ENCODE data around the gene MRPL51.
A peak's percentile ranks its signal among the peaks of the same experiment; 100 is the strongest.
"Not testable (repeated sequence)": the region's sequence is repeated elsewhere in the genome, so short reads cannot be mapped to it uniquely, and the experiment has no call there.

The MRPL51 gene

DNA sequence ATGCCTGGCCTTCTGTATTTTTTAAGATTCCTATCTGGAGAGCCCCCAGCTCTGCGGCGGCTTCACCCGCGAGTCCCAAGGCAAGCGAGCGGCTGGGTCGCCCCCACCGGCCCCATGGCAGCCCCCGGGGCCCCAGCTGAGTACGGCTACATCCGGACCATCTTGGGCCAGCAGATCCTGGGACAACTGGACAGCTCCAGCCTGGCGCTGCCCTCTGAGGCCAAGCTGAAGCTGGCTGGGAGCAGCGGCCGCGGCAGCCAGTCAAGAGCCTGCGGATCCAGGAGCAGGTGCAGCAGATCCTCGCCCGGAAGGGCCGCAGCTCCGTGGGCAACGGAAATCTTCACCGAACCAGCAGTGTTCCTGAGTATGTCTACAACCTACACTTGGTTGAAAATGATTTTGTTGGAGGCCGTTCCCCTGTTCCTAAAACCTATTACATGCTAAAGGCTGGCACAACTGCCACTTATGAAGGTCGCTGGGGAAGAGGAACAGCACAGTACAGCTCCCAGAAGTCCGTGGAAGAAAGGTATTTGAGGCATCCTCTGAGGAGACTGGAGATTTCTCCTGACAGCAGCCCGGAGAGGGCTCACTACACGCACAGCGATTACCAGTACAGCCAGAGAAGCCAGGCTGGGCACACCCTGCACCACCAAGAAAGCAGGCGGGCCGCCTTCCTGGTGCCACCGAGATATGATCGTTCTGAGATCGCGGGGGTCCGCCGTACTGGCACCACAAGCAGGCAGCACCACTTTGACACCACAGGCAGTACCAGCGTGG, 15.3 kb downstream of the MRPL51 start:
- not testable (repeated sequence) for DNase-seq

DNA sequence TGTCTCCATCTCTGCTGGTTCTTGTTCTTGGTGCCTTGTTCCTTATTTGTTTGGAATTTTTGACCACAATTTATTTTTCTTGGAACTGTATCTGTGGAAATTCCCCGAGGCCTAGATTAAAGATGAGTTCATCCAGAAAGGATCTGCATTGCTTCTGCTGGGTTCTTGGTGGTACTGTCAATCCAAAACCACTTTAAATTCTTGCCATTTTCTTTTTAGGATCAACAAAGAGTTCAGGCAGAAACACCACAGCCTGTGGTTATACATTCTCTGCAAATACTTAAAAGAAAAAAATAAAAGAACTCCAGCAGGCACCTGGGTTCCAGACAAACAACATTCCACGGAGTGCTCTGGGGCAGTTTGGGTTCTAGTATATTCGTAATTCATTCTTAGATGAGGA, 16.6 kb downstream of the MRPL51 start:
- DNase-seq = no peak

DNA sequence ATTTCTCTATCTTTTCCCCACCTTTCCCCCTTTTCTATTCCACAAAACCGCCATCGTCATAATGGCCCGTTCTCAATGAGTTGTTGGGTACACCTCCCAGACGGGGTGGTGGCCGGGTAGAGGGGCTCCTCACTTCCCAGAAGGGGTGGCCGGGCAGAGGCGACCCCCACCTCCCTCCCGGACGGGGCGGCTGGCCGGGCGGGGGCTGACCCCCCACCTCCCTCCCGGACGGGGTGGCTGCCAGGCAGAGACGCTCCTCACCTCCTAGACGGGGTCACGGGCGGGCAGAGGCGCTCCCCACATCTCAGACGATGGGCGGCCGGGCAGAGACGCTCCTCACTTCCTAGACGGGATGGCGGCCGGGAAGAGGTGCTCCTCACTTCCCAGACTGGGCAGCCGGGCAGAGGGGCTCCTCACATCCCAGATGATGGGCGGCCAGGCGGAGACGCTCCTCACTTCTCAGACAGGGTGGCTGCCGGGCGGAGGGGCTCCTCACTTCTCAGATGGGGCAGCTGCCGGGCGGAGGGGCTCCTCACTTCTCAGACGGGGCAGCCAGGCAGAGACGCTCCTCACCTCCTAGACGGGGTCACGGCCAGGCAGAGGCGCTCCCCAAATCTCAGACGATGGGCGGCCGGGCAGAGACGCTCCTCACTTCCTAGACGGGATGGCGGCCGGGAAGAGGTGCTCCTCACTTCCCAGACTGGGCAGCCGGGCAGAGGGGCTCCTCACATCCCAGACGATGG, 17.7 kb downstream of the MRPL51 start:
- DNase-seq = not testable (repeated sequence)

DNA sequence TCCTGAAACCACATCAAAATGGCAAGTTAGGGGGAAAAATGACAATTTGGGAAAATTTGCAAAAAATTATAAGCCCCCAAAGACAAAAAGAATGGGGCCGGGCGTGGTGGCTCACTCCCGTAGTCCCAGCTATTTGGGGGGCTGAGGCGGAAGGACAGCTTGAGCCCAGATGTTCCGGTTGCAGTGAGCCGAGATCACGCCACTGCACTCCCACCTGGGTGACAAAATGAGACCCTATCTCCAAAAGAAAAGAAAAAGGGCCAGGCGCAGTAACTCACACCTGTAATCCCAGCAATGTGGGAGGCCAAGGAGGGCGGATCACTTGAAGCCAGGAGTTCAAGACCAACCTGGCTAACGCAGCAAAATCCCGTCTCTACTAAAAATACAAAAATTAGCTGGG, 20.6 kb downstream of the MRPL51 start:
- DNase-seq = no peak

DNA sequence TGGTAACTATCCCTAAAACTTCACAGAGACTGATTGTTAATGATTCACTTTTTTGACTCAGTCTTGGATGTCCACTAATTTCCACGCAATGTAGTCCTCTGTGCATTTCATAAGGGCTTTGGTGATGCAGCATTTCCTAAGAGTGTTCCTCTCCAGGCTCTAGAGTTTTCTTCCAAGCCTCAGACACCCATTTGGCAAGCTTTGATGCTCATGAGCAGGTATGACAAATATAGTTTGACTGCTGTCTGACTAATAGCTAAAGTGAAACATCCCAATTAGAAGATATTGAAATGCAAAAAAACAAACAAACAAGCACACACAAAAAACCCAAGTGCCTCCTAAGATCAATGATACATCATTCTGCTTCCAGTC, 21.1 kb downstream of the MRPL51 start:
- DNase-seq = no peak

DNA sequence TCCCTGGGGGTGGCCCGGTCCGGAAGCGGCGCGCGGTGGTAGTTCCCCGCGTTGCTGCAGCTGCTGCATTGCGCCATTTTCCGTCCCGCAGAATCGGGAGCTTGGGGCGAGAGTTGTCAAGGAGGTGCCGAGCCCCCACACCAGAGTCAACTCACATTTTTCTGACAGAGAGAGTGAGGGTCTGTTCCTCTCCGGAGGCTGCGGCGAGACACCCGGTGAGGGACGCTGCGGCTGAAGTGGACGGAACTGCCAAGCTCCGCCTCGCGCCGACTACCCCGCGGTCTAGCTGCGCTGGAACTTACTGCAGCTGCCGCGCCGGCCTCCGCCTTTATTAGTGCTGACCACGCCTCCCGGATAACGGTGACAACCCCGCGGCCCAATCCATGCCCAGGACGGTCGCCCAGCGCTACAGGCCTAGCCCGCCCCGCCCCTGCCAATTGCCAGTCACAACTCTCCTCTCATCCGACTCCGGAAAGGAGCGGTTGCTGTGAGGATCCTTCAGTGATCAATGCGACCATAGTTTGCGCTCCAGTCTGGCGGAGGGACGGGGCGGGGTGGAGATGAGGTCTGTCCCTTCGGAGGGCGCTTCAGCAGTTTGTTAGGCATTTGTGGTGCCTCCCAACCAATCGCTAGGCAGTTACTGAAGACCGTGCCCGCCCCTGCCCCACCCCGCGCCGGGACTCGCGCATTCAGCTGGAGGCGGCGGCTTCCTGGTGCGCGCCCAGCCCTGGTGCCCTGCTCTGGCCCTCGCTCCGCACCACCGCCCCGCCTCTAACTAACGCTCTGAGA, 22.5 kb downstream of the MRPL51 start, which contains the start of gene VAMP1:
Gene VAMP1, minus strand, starts transcription at position 303 of the 789 bp plus-strand sequence. Its CDS starts 146 bp downstream, at position 157.
- peak; percentile 97 for DNase-seq

DNA sequence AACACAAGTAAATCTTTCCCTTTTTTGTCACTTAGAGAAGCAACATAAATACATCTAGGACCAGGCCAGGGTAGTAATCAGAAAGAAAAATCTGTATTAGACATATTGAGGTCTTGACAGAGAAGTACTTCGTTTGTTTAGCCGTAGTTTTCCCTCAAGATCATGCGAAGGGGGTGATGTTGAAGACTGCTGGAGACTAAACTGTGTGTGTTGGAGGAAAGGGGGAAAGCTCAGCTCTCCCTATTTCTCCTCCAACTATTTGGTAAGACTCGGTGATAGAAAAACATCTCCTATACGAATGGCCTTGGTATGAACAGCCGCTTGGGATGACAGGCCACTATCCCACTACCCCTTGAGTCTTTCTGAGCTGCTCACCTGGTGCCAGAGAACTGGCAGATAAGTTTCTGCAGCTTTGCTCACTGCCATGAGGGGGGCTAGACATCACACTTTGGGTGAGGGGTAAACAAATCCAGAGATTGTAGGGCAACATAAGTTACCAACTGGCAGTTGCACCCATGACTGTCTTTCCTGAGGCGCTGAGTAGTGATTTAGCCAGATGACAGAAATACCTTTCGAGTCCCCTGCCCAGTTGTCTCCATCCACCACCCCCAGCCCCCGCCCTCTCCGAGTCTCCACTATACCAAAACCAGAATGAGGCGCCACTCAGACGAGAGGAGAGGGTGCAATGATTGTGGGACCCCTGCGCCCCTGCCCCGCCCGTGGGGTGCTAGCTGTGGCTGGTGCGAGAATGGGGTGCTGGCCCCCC, 23.3 kb downstream of the MRPL51 start:
- no peak for DNase-seq

DNA sequence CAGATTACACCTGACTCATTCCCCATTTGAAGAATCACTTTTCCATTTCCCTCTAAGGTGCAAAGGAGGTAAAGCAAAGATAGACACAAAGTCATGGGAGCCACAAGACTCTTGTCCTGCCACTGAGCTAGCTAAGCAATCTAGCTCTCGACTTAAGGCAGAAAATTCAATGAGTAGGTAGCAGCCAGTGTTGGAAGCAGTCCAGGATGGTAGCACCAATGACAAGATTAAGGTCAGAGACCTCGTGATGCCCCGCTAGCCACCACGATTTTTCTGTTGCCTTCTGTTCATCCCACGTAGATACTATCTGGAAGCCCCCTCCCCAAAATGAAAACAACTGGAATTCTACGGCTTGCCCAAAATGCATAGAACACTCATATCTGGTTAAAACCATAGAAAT, 24.0 kb downstream of the MRPL51 start:
- no peak for DNase-seq

DNA sequence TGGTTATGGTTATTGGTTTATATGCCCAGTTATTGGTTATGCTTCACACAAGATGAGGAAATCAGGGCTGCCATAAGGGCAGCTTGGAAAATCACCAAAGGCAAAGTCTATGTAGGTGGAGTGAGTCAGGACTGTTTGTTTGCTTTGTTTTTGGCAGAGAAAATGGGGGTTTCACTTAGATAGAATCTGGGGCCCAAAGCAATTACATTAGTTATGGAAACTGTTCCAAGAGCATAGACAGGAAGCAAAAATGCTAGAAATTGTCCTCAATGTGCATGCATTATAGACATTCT, 24.8 kb downstream of the MRPL51 start:
- no peak for DNase-seq

DNA sequence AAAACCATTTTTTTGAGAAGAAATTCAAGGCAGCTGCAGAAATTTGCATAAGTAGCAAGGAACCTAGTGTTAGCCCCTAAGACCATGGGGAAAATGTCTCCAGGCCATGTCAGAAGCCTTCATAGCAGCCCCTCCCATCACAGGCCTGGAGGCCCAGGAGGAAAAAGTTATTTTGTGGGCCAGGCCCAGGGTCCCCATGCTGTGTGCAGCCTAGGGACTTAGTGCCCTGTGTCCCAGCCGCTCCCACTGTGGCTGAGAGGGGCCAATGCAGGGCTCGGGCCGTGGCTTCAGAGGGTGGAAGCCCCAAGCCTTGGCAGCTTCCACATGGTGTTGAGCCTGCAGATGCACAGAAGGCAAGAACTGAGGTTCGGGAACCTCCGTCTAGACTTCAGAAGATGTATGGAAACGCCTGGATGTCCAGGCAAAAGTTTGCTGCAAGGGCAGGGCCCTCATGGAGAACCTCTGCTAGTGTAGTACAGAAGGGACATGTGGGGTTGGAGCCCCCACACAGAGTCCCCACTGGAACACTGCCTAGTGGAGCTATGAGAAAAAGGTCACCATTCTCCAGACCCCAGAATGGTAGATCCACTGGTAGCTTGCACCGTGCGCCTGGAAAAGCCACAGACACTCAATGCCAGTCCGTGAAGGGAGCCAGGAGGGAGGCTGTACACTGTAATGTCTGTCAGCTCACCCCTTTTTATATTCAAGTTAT, 25.3 kb downstream of the MRPL51 start:
- not testable (repeated sequence) for DNase-seq

DNA sequence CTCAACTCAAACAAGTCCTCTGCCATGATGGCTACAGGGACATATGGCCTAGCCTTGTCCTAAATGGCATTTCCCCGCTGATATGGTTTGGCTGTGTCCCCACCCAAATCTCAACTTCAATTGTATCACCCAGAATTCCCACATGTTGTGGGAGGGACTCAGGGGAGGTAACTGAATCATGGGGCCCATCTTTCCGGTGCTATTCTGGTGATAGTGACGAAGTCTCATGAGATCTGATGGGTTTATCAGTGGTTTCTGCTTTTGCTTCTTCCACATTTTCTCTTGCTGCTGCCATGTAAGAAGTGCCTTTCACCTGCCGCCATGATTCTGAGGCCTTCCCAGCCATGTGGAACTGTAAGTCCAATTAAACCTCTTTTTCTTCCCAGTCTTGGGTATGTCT, 26.3 kb downstream of the MRPL51 start:
- not testable (repeated sequence) for DNase-seq

DNA sequence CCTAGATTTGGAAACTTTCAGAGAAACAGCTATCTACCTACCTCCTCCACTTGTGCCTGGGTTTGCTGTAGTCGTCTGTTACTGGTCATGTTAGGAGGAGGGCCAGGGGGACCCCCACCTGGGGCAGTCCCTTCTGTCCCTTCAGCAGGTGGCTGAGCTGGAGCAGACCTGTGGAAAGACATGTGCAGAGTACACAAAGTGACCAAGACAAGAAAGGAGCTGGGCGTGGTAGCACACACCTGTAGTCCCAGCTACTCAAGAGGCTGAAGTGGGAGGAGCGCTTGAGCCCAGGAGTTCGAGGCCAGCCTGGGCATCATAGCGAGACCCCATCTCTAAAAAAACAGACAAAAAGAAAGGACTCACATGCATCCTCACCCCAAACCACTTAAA, 26.9 kb downstream of the MRPL51 start:
- DNase-seq = no peak

DNA sequence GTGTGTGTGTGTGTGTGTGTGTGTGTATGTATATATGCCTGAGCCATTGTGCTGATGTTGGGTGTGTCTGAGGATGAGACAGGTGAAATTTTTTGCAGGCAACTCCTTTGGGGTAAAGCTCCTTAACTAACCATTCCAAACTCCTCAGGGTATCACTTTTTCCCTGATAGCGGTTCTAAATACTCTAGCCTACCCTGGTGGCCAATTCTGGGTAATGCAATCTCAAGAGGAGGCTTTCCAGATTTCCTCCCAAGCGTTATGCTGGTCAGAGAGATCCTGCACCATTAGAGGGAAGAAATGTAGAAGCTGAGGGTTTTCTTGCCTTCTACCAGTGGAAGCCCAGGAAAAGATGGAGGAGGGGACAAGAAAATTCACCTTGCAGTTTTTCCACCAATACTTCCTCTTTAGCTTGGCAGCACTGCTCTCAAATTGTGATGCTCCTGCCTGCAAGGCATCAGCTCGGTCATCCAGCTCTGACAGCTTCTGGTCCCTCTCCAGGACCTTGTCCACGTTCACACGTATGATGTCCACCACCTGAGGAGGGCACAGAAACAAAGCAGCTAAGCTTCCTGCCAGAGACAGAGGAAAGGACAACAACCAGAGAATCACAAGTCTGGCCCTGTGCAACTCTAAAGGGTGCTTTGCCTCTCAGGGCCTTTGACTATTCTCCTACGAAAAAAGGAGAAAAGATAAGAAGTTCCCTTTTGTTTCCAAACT, 27.4 kb downstream of the MRPL51 start:
- DNase-seq = peak; percentile 82

DNA sequence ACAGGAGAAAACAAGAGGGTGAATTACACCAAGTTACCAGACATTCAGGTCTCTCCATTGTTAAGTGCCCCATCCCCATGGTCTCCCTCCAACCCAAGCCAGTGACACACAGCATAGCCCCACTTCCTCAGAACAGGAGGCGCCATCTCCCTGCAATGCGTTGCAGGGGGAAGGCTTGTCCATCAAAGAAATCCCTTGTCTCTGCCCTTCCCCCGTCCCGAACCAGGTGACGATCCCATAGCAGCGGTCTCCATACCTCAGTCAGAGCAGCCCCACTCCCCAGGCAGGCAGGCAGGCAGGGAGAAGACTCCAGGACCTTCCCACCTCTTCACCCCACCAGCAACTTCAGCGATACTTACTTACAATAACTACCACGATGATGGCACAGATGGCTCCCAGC, 28.5 kb downstream of the MRPL51 start:
- no peak for DNase-seq

DNA sequence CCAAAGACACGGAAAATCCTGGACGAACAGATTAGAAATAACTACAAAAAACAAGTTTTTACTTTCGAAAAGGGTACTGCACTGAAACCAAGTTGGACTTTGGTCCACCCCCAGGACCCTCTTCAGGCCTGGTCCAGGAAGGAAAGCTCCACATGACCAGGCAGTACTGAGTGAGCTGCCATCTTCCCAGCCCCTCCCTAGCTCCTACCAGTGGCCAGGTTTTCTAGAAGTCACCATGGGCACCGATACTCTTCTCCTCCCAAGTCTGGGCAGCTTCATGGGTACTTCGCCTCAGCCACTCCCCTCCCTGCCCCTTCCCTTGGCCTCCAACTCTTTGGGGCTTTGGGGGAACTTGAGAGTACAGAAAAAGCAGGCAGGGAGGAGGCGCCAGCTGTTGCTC, 29.2 kb downstream of the MRPL51 start:
- DNase-seq = no peak

DNA sequence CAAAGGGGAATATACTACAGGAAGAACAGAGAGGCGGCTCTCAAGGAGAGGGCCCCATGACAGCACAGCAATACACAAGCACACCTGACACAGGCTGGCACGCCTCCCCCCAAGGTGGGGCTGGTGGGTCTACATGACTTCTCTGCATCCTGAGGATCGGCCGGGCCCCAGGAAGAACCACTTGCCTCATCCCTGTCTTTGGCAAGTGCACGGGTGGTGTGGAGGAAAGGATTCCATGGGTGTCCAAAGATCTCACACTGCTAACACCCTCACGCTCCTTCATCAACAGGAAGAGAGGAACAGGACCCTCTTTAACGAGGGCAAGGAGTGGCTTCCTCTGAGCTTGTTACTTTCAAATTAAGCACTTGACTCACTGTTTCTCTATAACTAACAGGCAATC, 29.8 kb downstream of the MRPL51 start:
- DNase-seq = no peak

DNA sequence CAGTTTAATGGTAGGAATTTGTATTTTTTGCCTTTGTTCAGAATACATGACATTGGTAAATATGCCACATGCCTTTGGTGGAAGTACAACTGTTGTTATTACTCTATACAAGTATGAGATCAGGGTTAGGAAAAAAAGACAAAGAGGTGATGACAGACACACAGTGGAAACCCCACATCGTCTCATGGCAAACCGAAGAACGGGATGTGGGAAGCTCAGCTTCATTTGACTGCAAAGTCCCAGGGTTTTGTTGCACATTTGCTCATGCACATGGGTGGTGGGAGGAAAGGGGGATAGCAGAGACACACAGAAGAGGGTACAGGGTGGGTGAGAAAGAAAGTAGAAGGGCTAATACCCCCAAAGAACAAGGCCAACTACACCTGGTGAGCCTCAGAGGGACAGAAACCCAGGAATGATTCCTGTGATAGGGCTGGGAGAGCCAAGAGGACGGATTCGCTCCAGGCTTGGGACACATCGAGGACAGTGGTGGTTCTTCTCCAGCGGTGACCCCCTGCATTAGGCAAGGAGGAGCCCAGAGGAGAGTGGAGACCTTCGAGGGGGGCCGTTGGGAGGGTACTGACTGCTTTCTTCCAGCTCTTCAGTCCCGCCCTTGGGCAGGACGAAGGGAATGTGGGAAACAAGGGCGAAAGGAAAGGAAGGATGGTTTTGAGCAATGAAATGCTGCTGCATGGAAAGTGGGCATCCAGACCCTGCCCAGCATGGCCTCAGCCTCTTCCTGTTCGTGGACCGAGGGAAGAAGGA, 30.6 kb downstream of the MRPL51 start:
- DNase-seq = no peak

DNA sequence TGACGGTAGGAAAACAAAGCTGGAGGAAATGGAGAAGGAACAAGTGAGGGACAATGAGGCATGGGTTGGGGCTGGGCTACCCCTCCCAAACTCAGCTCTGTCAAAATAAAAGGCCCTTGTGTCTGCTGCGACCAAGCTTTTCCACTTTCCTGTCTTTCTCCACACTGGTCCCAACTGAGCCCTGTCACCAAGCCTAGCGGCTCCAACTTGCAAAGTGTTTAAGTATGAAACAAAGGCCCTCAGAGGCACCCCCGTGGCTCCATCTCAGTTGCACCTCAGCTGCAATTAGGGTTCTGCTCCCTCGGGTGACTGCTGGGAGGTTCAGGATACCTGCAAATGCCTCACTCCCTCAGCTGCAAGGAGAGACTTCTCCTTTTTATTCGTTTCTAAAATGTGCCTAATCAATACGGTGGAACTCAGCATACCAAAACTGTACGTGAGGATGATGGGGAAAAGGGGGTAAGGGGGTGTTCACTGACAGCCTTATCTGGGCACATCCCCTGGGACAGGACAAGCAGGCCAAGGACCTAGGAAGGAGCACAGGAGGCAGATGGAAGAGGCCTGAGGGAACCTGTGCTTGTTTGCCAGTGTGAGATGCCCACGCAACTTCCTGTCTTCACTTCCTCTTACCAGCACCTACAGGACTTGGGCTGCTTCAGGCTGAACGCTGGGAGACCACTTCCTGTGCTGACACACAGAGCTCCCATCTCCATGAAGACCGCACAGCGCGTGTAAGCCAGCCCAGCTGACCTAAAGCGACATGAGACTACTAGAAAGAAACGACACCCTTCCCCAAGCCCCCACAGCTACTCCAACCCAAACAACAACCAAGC, 31.4 kb downstream of the MRPL51 start:
- no peak for DNase-seq

DNA sequence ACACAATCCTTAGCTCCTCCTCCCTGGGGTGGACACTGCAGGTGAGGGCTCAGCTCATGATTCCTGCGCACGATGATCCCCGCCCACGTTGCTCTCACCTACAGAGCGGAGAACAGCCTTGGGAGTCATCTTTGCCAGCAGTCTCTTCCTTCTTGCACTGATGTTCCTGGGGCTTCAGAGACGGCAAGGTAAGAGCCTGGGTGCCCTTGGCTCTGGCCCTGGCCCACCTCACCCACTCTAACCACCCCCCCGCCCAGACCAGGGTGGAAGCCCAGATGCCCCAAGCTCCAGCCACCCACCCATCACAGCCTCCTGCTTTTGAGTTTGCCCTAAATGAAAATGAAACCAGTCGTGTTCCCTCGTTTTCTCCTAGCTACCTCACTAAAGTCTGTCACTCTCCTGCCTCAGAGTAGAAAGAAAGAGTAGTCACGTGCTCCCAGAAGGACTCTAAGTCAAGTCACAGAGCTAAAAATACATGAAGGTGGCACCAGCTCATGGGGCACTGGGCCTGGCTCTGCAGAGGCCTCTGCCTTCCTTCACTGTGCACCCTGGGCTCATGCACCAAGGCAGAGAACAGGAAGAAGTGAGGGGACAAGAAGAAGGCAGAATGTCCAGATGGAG, 32.2 kb downstream of the MRPL51 start:
- DNase-seq = no peak

DNA sequence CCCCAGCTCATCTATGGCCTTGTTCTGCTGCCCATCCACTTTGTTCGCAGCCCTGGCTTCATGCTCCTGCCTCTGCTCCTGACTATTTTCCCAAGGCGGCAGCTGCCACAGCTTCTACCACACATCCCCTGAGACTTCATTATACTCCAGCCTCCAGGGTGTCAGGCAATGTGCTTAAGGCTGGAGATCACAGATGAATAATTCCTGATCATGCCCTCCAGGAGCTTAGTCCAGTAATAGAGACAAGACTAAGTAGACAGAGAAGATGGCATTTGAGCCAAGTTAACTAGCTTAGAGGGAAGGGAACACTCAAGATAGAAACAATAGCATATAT, 34.1 kb downstream of the MRPL51 start:
- DNase-seq = no peak
